ENCODE measurements around the gene GASK1A.

The GASK1A gene

GRCh38 chr3:42999212-42999611 lies 20.1 kb downstream of the GASK1A start:
- no peaks in the 10 kb centered on the region for H3K36me3 ChIP-seq (ENCODE audit: control insufficient read depth, insufficient read depth, low read length)
- no peaks in the 10 kb centered on the region for H3K9me3 ChIP-seq (ENCODE audit: control insufficient read depth, low read length)
- no peak overlapping the region for H3K27ac ChIP-seq (ENCODE audit: insufficient read depth, low read length, poor library complexity, severe bottlenecking)
- H3K4me1 ChIP-seq (ENCODE audit: control insufficient read depth, insufficient read depth, low read length, poor library complexity, severe bottlenecking): no peaks in the 10 kb centered on the region
- H3K4me3 ChIP-seq (ENCODE audit: insufficient read depth, low read depth, low read length, poor library complexity, severe bottlenecking): no peak overlapping the region
- no peak for DNase-seq
- H3K27me3 ChIP-seq (replicated peaks; ENCODE audit: control insufficient read depth, insufficient read depth, low read length, poor library complexity, severe bottlenecking): no peaks in the 10 kb centered on the region

DNA sequence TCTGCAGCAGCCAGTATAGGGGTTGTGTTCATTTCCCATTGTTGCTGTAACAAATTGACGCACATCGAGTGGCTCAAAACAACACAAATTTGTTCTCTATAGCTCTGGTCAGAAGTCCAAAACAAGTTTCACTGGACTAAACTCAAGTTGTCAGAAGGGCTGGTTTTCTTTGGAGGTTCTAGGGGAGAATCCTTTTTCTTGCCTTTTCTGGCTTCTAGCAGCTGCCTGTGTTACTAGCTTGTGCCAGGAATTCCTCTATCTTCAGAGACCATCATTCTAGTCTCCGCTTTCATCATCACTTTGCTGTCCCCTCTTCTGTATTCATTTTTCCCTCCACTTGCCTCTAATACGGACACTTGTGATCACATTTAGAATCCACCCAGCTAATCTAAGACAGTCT lies 20.5 kb downstream of the GASK1A start:
- Histone ChIP-seq H3K9me3 (ENCODE audit: control insufficient read depth, low read length) (no peaks in the 10 kb centered on the region), H3K4me3 (ENCODE audit: insufficient read depth, low read depth, low read length, poor library complexity, severe bottlenecking) (no peak overlapping the region)
- no peak for DNase-seq

GRCh38 chr3:43000387-43000786 lies 21.3 kb downstream of the GASK1A start:
- Histone ChIP-seq H3K27ac (ENCODE audit: insufficient read depth, low read length, poor library complexity, severe bottlenecking) (no peak overlapping the region), H3K4me1 (ENCODE audit: control insufficient read depth, insufficient read depth, low read length, poor library complexity, severe bottlenecking) (no peaks in the 10 kb centered on the region), H3K9me3 (ENCODE audit: control insufficient read depth, low read length) (no peaks in the 10 kb centered on the region), H3K27me3 (replicated peaks; ENCODE audit: control insufficient read depth, insufficient read depth, low read length, poor library complexity, severe bottlenecking) (no peaks in the 10 kb centered on the region), H3K4me3 (ENCODE audit: insufficient read depth, low read depth, low read length, poor library complexity, severe bottlenecking) (no peak overlapping the region), H3K36me3 (ENCODE audit: control insufficient read depth, insufficient read depth, low read length) (no peaks in the 10 kb centered on the region)
- no peak for DNase-seq

More for the DNA sequence above, 20.5 kb downstream of the GASK1A start:
- H3K27ac ChIP-seq (ENCODE audit: insufficient read depth, low read length, poor library complexity, severe bottlenecking): no peak overlapping the region
- H3K36me3 ChIP-seq (ENCODE audit: control insufficient read depth, insufficient read depth, low read length): no peaks in the 10 kb centered on the region
- H3K27me3 ChIP-seq (replicated peaks; ENCODE audit: control insufficient read depth, insufficient read depth, low read length, poor library complexity, severe bottlenecking): no peaks in the 10 kb centered on the region
- no peaks in the 10 kb centered on the region for H3K4me1 ChIP-seq (ENCODE audit: control insufficient read depth, insufficient read depth, low read length, poor library complexity, severe bottlenecking)

GRCh38 chr3:43001094-43001553 lies 22.0 kb downstream of the GASK1A start:
- DNase-seq: no peak
- Histone ChIP-seq H3K4me3 (ENCODE audit: insufficient read depth, low read depth, low read length, poor library complexity, severe bottlenecking) (no peak overlapping the region), H3K9me3 (ENCODE audit: control insufficient read depth, low read length) (no peaks in the 10 kb centered on the region), H3K27me3 (replicated peaks; ENCODE audit: control insufficient read depth, insufficient read depth, low read length, poor library complexity, severe bottlenecking) (no peaks in the 10 kb centered on the region), H3K27ac (ENCODE audit: insufficient read depth, low read length, poor library complexity, severe bottlenecking) (no peak overlapping the region), H3K36me3 (ENCODE audit: control insufficient read depth, insufficient read depth, low read length) (no peaks in the 10 kb centered on the region), H3K4me1 (ENCODE audit: control insufficient read depth, insufficient read depth, low read length, poor library complexity, severe bottlenecking) (no peaks in the 10 kb centered on the region)

DNA sequence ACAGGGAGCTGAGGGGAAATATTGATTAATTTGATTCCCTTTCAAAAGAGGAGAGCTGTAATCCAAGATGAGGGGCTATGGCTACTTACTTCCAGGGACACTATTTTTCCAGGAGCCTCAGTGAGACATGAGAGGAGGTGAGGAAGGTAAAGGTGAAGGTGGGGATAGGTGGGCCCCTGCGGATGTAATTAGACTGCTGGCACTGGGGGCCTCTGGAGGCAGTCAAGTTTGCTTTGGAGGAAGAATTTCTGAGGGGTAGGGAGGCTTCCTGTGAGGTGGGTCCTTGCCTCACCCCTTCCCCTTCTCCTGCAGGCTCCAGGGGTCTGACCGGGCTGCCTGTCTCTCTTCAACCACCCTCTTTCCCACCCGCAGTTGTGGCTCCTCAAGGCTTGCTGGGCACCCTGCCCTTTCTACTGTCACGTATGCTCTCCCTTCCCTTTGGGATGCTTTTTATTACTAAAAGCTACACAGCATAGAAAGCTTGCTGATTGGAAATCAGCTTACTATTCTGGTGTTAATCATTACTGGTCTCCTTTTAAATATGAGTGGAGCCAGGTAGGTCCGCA lies 22.5 kb downstream of the GASK1A start:
- Histone ChIP-seq H3K27me3 (replicated peaks; ENCODE audit: control insufficient read depth, insufficient read depth, low read length, poor library complexity, severe bottlenecking) (no peaks in the 10 kb centered on the region), H3K36me3 (ENCODE audit: control insufficient read depth, insufficient read depth, low read length) (no peaks in the 10 kb centered on the region), H3K27ac (ENCODE audit: insufficient read depth, low read length, poor library complexity, severe bottlenecking) (no peak overlapping the region), H3K4me1 (ENCODE audit: control insufficient read depth, insufficient read depth, low read length, poor library complexity, severe bottlenecking) (no peaks in the 10 kb centered on the region), H3K9me3 (ENCODE audit: control insufficient read depth, low read length) (no peaks in the 10 kb centered on the region), H3K4me3 (ENCODE audit: insufficient read depth, low read depth, low read length, poor library complexity, severe bottlenecking) (no peak overlapping the region)
- DNase-seq: no peak

- no peak for DNase-seq
- H3K4me3 ChIP-seq (ENCODE audit: insufficient read depth, low read depth, low read length, poor library complexity, severe bottlenecking): no peak overlapping the region
Observed at GRCh38 chr3:43004282-43004681, 25.2 kb downstream of the GASK1A start.

GRCh38 chr3:43005253-43005652 lies 26.1 kb downstream of the GASK1A start:
- Histone ChIP-seq H3K4me1 (ENCODE audit: control insufficient read depth, insufficient read depth, low read length, poor library complexity, severe bottlenecking) (no peaks in the 10 kb centered on the region), H3K9me3 (ENCODE audit: control insufficient read depth, low read length) (no peaks in the 10 kb centered on the region), H3K36me3 (ENCODE audit: control insufficient read depth, insufficient read depth, low read length) (no peaks in the 10 kb centered on the region), H3K27me3 (replicated peaks; ENCODE audit: control insufficient read depth, insufficient read depth, low read length, poor library complexity, severe bottlenecking) (no peaks in the 10 kb centered on the region), H3K4me3 (ENCODE audit: insufficient read depth, low read depth, low read length, poor library complexity, severe bottlenecking) (no peak overlapping the region), H3K27ac (ENCODE audit: insufficient read depth, low read length, poor library complexity, severe bottlenecking) (no peak overlapping the region)
- no peak for DNase-seq

More at GRCh38 chr3:43004282-43004681, 25.2 kb downstream of the GASK1A start:
- no peak overlapping the region for H3K27ac ChIP-seq (ENCODE audit: insufficient read depth, low read length, poor library complexity, severe bottlenecking)
- H3K27me3 ChIP-seq (replicated peaks; ENCODE audit: control insufficient read depth, insufficient read depth, low read length, poor library complexity, severe bottlenecking): no peaks in the 10 kb centered on the region
- H3K36me3 ChIP-seq (ENCODE audit: control insufficient read depth, insufficient read depth, low read length): no peaks in the 10 kb centered on the region
- no peaks in the 10 kb centered on the region for H3K4me1 ChIP-seq (ENCODE audit: control insufficient read depth, insufficient read depth, low read length, poor library complexity, severe bottlenecking)
- H3K9me3 ChIP-seq (ENCODE audit: control insufficient read depth, low read length): no peaks in the 10 kb centered on the region

DNA sequence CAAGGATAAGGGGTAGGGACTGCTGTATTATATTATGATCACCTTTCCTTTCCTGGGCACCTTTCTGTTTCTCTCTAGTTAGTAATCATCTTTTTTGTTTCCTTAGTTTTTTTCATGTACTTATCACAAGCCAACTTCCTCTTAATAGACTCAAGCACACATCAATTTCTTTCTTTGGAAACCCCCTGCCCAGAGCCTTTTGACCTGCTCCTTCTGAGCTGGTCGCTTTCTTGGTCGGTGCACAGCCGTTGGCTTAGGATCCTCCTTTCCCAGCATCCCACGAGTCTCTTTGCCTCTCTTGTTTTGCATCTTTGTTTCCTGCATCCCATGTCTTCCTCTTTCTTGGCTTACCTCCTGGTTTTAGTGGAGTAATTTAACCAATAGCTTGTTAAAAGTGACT lies 26.9 kb downstream of the GASK1A start:
- no peaks in the 10 kb centered on the region for H3K9me3 ChIP-seq (ENCODE audit: control insufficient read depth, low read length)
- H3K27ac ChIP-seq (ENCODE audit: insufficient read depth, low read length, poor library complexity, severe bottlenecking): no peak overlapping the region
- no peak overlapping the region for H3K4me3 ChIP-seq (ENCODE audit: insufficient read depth, low read depth, low read length, poor library complexity, severe bottlenecking)
- no peaks in the 10 kb centered on the region for H3K27me3 ChIP-seq (replicated peaks; ENCODE audit: control insufficient read depth, insufficient read depth, low read length, poor library complexity, severe bottlenecking)
- DNase-seq: no peak
- H3K36me3 ChIP-seq (ENCODE audit: control insufficient read depth, insufficient read depth, low read length): no peaks in the 10 kb centered on the region
- H3K4me1 ChIP-seq (ENCODE audit: control insufficient read depth, insufficient read depth, low read length, poor library complexity, severe bottlenecking): no peaks in the 10 kb centered on the region

- Histone ChIP-seq H3K9me3 (ENCODE audit: control insufficient read depth, low read length) (peaks cover 2% of the 10 kb centered on the region), H3K4me1 (ENCODE audit: control insufficient read depth, insufficient read depth, low read length, poor library complexity, severe bottlenecking) (no peaks in the 10 kb centered on the region), H3K36me3 (ENCODE audit: control insufficient read depth, insufficient read depth, low read length) (no peaks in the 10 kb centered on the region), H3K4me3 (ENCODE audit: insufficient read depth, low read depth, low read length, poor library complexity, severe bottlenecking) (no peak overlapping the region), H3K27me3 (replicated peaks; ENCODE audit: control insufficient read depth, insufficient read depth, low read length, poor library complexity, severe bottlenecking) (no peaks in the 10 kb centered on the region), H3K27ac (ENCODE audit: insufficient read depth, low read length, poor library complexity, severe bottlenecking) (no peak overlapping the region)
- DNase-seq: no peak
Observed at GRCh38 chr3:43006825-43007224, 27.7 kb downstream of the GASK1A start.

DNA sequence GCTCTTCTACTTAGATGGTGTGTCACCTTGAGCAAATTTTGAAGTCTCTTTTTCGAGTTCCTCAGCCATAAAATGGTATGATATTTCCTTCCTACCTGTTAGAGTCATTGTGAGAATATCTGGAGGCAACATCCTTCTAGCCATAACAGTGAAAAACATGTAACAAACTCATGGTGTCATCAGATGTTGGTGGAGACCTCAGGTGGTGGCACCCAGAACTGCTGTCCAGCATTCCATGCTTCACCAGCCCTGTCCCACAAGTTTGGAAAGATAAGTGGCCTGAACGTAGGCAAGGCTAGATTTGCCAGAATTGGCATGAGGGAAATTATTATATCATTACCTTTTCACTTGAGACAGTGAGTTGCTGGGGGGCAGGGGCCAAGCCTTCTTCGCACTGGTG lies 30.4 kb downstream of the GASK1A start:
- Histone ChIP-seq H3K4me1 (ENCODE audit: control insufficient read depth, insufficient read depth, low read length, poor library complexity, severe bottlenecking) (no peaks in the 10 kb centered on the region), H3K36me3 (ENCODE audit: control insufficient read depth, insufficient read depth, low read length) (no peaks in the 10 kb centered on the region), H3K27ac (ENCODE audit: insufficient read depth, low read length, poor library complexity, severe bottlenecking) (no peak overlapping the region), H3K4me3 (ENCODE audit: insufficient read depth, low read depth, low read length, poor library complexity, severe bottlenecking) (no peak overlapping the region), H3K27me3 (replicated peaks; ENCODE audit: control insufficient read depth, insufficient read depth, low read length, poor library complexity, severe bottlenecking) (no peaks in the 10 kb centered on the region), H3K9me3 (ENCODE audit: control insufficient read depth, low read length) (peaks cover 23% of the 10 kb centered on the region)
- no peak for DNase-seq
